NCI-H82 (cell line): ENCODE data around the gene ADCY9.
"Not testable (repeated sequence)": the region's sequence is repeated elsewhere in the genome, so short reads cannot be mapped to it uniquely, and the experiment has no call there.

Source experiments
- DNase-seq: peaks from one replicate; lab custom pipeline; 2025; lab: John Stamatoyannopoulos, UW

ADCY9 gene

DNA sequence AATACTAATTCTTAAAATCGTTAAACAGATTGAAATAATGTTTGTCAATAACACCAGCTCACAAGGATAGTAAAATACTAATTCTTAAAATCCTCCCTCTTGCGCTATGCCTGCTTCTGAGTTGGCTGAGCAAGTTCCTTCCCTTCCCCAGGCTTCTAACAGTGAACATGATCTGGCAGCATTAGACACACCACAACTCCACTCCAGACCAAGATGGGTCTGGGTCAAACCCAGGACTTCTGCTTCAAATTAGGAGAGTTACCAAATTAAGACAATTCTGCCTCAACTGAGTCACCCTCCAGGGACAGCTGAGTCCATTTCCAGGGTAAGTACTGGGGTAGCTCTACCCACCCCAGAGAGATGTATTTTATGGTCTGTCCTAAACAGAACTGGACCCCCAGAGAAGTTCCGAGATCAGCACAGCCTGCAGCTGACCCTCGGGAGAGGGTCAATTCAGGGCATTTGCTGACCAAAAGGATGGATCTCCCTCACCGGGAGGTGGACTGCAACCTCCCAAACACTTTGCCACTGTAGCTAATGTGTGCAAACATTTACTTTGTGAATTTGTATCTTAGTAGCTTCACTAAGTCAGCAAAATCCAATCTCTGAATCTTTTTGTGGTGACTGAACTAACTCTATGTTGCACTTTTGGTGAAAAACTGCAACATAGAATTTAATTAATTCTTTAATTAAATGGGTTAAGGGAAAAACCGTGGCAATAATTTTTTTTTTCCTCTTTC, 48.8 kb downstream of the ADCY9 start:
- no peak for DNase-seq

DNA sequence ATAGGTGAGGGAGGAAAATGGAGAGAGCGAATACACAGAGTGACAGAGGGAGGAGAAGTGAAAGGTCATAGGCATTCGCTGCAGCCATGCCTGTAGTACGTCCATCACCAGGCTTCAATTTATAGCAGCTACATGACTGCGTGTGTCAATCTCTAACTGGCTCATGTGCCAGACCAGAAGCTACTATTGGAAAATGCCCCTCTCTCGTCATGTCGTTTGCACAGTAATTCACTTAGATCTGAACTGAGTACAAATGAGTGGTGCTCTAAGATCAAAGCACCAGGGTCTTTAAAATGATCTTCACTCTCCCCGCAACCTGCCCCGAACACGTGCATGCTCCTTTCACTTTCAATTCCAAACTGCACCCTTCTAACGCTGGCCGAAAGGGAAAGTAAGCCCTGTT, 51.3 kb downstream of the ADCY9 start:
- DNase-seq, result no peak

DNA sequence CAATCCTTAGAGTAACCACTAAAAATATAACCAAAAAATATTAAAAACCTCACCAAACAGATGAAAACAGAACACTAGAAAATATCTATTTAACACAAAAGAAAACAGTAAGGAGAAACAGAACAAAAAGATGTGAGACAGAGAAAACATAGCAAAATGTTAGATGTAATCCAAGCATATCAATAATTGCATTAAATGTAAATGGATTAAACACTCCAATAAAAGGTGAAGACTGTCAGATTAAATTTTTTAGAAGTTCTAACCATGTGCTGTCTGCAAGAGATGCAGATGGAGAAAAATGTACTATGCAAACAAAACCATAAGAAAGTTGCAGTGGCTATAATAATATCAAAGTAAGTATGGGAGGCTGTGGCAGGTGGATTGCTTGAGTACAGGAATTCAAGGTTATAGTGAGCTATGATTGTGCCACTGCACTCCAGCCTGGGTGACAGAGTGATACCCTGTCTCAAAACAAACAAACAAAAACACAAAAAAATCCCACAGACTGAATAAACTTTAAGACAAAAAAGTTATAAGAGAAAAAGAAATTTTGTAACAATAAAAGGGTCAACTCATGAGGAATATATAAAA, 53.9 kb downstream of the ADCY9 start:
- DNase-seq, result no peak

DNA sequence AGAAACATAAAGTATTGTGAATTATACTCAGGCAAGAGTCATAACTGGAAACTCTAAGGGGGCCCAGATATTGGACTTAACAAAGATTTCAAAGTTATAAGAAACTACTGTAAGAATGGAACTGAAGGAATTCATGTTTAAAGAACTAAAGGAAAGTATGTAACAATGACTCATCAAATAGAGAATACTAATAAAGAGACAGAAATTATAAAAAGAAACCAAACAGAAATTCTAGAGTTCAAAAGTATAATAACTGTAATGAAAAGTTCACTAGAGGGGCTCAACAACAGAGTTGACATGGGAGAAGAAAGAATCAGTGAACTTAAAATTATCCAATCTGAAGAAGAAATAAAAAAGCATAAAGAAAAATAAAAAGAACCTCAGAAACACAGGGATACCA, 55.4 kb downstream of the ADCY9 start:
- no peak for DNase-seq

DNA sequence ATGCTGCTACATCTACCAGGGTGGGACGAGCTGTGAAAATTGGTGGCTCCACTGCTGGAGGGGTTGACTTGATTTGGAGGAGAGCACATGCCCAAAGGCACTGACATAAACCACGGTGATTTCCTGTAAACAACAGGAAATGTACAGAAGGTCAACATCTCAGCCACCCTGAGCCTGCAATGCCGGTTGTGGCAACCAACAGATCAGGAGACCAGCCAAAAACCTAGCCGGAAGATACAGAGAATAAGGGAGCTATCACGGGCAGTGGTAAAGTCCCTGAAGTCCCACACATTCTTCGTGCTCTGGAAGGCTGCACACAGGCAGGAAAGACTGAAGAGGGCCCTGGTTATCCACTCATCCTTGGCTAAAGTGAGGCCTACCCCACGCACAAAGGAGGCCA, 56.2 kb downstream of the ADCY9 start:
- no peak for DNase-seq

DNA sequence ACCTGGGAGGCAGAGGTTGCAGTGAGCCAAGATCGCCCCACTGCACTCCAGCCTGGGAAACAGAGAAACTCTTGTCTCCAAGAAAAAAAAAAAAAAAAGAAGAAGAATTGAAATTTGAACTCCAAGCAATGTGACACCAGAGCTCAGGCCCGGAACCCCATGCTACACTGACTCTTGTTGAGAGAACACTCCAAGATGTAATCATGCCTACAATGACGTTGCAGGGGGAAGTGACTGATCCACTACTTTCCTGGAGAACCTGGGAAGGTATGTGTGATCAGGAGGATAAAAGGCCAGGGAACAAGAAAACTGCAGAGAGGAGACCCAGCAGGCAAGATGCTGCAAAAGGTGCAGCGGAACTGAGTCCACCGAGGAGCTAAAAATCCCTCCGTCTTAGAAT, 57.9 kb downstream of the ADCY9 start:
- no peak for DNase-seq

DNA sequence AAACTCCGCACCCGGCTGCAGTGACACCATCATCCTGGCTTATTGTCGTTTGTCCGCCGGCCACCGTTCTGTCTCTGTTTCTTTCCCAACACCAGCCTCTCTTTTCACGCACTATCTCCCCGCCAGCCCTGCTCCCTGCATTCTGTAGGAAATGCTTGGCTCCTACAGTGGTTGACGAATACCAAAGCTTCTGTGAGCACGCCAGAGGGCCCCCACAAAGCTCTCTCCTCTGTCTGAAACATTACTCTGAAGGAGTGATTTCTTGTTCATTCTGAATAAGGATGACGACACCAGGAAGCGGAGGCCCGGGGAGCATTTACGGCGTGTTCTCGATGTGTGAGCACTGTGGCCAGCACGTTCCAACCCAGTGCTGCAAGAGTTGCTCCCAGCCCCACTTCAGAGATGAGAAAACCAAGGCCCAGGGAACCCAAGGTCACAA, 58.8 kb downstream of the ADCY9 start:
- DNase-seq, result no peak

DNA sequence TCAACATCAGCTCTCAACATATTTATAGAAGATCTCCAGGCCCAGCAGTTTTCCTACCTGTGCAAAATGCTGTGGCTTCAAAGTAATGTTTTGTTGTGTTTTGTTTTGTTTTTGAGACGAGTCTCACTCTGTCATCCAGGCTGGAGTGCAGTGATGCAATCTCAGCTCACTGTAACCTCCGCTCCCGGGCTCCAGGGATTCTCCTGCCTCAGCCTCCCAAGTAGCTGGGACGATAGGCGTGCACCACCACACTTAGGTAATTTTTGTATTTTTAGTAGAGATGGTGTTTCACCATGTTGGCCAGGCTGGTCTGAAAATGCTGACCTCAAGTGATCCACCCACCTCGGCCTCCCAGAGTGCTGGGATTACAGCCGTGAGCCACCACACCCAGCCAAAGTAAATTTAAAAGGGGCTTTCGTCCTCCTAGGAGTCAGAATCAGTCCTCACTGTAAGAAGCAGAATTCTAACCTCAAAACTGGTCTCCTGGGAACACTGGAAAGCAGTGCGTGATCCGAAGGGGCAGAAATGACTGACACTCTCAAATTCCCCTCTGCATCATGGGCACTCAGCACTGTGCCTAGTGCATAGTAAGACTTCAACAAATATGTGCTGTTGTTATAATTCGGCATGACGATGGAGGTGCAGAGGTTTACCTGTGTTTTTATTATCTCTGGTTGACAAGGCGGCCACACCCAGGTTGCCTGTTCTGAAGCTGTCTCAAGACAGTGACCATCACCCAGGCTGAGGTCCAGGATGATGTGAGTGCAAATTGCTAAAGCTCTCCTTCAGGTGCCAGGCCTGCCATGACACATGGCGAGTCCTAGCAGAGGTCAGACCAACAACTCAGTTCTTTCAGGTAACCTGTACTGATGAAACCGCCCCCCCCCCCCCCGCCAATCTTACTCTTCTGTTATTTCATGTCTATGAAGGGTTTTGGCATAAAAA, 59.8 kb downstream of the ADCY9 start:
- DNase-seq, result no peak

DNA sequence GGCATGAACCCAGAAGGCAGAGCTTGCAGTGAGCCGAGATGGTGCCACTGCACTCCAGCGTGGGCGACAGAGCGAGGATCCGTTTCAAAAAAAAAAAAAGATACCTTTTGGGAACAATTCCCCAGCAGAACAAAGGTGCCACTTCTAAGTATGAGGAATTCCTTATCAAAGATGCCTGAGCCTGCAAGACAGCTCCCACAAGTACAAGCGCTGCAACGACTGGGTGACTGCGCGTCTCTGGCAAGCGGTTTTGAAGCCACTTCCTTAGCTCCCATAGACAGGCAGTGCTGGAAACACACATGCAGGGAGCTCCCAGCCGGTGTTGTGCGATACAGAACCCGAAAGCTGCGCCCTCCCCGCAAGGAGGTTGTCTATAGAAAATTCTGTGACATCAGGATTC, 60.5 kb downstream of the ADCY9 start:
- DNase-seq, result no peak

DNA sequence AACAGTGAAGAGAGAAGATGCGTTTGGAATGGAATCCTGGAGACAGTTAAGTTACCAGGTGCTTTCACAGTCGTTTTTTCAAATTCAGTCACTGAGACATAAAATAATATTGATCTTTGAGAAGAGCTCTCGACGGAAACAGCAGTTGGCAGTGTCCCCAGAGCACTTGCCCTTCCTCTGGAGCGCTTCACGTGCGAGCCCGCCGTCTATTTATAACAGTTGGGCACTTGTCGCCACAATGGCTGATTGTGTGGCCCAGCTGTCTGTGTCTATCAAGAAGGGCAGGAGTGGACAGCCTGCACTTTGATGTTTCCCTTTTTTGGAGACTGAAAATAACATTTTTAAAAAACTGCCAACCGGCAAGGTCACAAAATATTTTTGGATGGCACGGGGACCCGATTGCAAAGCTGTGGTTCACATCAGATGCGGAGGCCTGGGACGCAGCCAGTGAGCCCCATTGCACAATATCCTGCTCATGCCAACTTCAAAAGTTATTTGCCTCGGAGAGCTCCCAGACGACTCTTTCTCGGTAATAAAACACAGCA, 62.9 kb downstream of the ADCY9 start:
- DNase-seq, result no peak

DNA sequence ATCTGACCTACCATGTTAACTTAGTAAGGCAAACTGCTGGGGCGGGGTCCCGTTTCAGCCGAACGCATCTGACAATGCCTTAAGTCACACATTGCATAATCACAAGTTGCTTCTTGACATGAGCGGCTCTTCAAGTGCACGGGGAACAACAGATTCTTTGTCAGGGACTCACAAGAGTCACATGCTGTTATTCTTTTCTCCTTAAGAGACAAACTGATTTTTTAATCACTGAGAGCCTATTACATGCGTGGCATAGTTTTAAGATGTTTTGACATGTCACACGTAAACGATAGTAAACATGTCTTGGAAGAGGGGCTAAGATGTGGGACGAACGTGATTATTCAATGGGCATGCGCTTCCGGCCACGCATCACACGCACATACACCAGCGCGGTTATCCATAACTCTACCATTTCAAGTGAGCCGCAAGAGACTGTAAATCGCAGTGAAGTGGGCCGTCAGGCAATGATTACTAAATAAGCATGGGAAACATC, 63.4 kb downstream of the ADCY9 start:
- DNase-seq, result no peak

DNA sequence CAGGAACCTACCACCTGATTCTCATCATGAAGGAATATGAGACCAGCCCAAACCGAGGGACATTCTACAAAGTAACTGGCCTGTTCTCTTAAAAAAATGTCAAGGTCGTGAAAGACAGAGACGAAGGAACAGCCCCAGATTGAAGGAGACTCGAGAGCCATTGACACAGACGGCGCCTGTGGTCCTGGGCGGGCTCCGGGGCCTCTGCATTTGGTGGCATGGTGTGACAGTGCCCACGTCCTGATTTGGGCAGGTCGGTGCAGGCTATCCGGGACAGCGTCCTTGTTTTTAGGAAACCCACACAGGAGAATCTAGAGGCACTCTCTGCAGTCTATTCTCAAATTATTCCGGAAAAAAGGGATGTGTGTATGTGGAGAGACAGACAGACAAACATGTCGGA, 64.1 kb downstream of the ADCY9 start:
- DNase-seq, result no peak

DNA sequence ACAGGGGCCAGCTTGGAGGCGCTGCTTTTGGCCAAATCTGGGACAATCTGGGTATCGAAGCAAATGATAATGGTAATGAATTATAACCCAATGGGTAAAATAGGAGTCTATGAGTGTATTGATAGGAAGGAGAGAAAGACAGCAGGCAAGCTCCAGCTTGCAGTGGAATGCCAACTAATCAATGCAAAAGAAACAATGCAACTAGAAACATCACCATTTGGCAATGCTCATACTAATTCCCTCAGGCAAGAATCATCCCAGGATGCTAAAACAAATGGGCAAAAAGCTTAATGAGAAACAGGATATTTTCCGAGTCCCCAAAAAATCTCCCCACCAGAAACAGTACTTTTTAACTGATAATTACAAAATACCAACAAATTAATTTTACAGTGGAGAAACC, 64.7 kb downstream of the ADCY9 start:
- no peak for DNase-seq

DNA sequence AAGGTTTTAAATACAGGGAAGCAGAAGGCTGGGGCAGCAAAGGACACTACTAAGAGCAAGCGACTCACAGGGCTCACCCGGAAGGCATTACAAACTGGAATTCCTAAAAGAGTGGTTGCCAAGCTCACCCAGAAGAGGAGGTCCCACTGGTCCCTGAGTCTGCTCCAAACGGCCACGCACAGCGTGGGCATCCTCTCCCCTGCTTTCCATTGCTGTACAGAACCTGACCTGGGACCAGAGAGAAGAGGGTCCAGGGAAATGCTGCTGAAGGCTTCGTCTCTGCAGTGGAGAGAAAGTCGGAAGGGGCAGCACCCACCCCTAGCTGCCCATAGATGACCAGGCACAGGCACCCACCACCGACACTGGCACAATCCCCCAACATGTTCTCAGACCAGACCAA, 67.2 kb downstream of the ADCY9 start:
- DNase-seq, result no peak

DNA sequence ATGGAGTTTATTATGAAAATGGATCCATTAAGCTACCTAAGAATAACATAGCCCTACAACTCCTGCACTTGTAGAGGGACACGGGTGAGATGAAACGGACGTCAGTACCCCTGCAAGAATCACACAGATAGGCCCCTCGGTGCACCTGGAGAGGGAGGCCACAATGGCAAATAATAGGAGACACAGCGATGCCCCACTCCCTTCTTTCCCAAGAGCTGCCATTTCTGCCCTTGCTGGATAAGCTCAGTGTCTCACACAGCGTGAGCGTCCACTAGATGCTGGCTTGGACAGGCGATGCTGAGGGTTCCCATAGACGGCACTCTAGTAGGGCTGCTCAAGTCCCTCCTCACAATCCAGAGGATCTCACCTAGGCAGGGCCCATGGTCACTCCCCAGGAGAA, 67.8 kb downstream of the ADCY9 start:
- DNase-seq, result no peak

DNA sequence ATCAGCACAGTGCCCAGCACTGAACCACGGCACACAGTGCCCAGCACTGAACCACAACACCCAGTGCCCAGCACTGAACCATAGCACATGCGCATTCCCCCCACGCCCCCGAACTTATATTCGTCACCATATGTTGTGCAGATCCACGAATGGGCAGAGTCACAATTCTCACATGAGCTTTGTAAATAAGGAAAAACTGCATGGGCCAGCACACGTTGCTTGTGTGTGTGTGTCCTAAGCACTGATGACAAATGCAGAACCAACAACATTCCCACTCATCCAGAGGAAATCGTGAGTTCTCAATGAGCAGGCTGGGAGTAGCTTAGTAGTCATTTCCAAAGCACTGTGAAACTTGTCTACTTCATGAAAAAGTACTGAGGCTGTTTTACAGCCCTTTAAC, 70.0 kb downstream of the ADCY9 start:
- no peak for DNase-seq

DNA sequence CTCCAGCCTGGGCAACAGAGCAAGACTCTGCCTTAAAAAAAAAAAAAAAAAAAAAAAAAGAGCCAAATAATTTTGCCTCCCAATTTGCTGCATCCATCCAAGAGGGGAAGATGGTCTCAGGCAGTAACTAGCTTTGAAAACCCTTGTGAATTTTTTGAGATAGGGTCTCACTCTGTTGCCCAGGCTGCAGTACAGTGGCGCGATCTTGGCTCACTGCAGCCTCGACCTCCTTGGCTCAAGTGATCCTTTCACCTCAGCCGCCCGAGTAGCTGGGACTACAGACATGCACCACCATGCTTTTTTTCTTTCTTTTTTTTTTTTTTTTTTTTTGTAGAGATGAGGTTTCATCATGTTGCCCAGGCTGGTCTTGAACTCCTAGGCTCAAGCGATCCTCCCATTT, 70.7 kb downstream of the ADCY9 start:
- not testable (repeated sequence) for DNase-seq

DNA sequence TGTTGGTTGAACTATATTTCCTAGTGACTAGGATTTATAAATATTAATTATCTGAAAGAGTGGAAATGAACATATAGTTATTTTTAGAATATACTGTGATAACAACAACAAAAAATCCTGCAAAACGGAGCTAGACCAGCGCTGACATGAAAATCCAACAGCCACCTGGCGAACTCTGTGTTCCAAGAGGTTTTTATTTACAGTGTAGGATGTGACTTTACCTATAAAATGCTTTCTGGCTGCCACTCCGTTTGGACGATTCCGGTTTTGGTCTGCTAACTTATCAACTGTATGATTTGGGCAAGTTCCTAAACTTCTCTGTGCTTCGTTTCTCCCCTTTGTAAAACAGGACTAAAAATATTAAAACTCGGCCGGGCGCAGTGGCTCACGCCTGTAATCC, 73.7 kb downstream of the ADCY9 start:
- no peak for DNase-seq

DNA sequence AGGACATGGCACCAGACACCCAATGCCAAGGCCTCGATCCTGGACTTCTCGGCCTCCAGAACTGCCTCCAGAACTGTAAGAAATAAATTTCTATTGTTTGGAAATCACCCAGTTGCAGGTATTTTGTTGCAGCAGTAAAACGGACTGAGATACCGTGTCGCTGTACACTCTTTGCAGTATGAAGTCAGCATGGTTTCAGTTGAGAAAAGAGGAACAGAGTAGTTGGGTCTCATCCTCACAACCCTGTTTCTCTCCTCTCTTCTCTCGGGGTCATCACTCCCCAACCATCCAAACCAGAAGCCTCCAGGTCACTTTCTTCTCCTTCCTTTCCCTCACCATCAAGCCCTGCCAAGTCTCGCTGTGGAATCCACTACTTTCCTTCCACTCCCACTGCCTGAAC, 77.8 kb downstream of the ADCY9 start:
- DNase-seq, result no peak

DNA sequence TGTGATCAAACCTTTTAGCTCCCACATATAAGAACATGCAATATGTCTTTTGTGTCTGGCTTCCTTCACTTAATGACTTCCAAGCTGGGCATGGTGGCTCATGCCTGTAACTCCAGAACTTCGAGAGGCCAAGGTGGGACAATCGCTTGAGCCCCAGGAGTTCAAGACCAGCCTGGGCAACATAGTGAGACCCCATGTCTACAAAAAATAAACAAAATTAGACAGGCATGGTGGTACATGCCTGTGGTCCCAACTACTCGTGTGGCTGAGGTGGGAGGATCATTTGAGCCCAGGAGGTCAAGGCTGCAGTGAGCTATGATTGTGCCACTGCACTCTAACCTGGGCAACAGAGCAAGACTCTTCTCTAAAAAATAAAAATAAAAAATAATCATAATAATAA, 79.3 kb downstream of the ADCY9 start:
- not testable (repeated sequence) for DNase-seq

DNA sequence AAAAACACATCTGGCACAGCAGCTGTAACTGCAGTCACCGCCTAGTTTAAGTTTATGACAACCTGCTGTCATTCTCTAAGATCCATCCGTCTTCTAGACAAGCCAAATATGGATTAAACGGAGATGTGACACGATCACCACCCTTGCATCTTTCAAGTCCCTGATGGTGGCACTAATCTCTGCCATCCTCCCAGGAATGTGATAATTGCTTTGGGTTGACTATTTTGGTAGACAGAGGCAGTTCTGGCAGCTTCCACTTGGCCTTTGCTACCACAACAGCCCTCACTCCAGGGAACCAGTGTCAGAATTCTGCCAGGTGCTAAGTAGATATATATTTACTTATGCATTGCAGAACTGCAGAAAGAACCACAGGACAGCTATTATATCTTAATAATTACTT, 81.3 kb downstream of the ADCY9 start:
- no peak for DNase-seq

DNA sequence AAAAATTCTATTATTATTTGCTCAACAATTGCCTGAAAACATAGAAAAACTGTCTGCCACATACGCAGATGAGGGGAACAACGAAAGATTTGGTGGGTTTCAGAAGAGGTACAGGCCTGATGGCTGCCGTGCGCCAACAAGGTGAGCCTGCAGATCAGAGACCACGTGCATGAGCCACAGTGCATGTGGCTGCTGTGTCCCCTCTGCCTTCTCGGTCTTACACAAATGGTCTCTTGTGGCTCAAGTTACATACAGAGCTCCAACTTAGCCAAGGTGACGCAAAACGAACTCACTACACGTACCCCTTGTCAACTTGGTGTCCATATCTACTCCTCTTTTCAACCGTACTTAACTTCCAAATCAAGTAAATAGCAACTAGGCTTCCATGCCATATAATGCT, 82.3 kb downstream of the ADCY9 start:
- no peak for DNase-seq

DNA sequence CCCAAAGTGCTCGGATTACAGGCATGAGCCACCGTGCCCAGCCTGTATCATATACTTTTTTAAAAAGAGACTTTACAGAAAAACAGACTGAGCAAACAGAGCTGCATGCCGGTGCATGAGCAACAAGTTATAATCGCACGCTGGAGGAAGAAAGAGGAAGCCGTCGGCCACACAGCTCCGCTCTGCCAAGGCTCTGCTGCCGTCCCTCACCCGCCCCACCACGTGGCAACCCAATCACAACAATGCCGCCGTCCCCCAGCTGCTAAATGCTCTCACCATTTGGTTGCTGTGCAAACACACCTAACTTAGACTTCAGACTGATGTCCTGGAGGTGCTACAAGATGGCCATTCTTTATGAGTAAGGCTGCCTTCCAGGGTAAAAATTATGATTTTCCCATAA, 83.5 kb downstream of the ADCY9 start:
- no peak for DNase-seq
